GM18951 (cell line): ENCODE measurements around the gene C2CD4D.

Source experiments
- POLR2A ChIP-seq: IDR thresholded peaks from 4 replicates; pipeline ENCODE4 v1.6.1; 2011; ENCODE audit warnings: mild to moderate bottlenecking; ENCODE audit not compliant: insufficient read length, insufficient read depth; ENCODE audit errors: extremely low read depth
- in situ Hi-C: fragments of 300-500 bp; cut with MboI; formaldehyde crosslinking; loops from one replicate; pipeline ENCODE4 v1.12.0; 2022; ENCODE audit warnings: low sequenced_read_pairs, mixed read lengths, inconsistent platforms; ENCODE audit not compliant: unreplicated experiment

The C2CD4D gene

DNA sequence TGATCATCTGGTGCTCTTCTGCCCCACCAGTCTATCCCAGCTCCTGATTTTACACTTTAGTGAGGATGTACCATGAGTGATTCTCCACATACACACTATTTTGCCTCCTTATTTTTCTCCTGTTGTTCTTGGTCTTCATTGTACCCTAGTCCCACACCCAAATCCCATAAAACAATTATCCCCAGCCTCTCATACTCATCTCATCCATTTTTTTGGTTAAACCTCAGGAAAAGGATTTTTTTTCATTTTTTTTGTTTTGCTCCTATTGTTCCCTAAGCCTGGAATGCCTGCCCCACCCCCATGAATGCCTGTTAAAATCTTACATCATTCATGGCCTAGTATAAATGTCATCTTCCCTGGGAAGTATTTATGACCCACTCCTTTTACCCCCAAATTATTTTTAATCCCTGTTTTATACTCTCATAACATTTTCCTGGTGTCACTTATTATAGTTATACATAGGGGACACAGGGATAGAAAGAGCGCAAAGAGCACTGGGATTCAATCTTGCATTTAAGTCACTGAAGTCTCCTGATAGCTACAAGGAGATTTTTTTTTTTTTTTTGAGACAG lies 29.5 kb downstream of the C2CD4D start:
- in situ Hi-C loops, result no loop called here

DNA sequence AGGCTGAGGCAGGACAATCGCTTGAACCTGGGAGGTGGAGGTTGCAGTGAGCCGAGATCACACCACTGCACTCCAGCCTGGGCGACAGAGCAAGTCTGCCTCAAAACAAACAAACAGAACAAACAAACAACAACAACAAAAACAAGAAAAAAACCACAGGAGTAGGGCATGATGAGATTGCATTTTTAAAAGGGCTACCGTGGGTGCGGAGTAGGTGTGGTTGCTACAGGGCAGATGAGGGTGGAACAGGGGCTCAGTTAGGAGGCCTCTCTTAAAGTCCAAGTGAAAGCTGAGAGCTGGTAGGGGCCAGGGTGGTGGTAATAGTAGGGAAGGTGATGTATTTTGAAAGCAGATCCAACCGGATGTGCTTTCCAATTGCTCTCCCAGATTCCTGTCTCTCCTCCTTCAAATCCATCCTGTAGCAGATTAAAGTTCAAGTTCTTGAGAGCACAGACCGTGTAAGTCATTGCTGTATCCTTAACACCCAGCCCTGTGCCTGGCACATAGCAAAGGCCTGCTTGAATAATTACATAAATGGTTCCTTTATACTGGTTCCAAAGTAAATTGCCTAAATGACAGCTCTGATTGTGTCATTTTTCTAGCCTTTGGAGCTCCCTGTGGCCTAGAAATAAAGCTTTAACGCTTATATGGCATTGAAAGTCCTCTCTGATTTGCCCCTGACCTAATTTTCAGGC lies 30.2 kb downstream of the C2CD4D start:
- in situ Hi-C loops, result no loop called here
- TF ChIP-seq POLR2A, result no peak

More for the DNA sequence above, 29.5 kb downstream of the C2CD4D start:
- TF ChIP-seq POLR2A, result no peak

DNA sequence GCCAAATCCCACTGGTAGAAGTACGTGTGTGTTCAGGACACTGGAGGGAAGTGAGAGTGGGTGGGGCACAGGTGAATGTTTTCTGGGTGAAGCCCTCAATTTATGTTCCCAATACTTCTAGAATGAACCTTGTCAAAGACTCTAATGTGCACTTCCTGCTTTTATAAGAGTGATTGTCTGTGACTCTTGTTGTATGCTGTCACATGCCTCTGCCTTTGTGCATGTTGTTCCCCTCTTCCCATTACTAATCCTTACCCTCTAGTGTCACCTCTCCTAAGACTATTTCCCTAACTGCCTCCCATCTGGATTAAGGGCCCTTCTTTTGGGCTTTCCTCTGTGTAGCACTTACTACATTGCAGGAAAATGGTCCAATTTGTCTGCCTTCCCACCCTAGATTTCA lies 31.9 kb downstream of the C2CD4D start:
- in situ Hi-C loops, result no loop called here

DNA sequence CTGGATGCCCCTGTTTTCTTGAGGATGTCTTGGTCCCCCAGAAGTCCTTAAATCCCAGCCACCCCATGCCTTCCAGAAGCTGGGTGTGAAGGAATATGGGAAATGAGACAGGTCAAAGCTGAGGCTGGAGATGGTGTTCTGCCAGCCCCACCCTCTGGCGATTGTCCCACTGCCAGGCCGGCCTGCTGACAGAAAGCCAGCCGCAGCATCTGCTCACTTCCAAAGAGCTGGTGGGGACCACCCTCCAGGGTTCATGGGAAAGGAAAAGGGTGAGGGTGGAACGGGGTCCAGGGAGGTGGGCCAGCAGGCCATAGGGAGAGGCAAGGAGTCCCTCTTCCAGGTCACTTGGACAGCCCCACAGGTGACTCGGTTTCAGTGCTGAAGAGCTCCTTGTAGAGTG lies 32.5 kb downstream of the C2CD4D start:
- TF ChIP-seq POLR2A, result no peak

More for the DNA sequence above, 31.9 kb downstream of the C2CD4D start:
- TF ChIP-seq POLR2A, result no peak

DNA sequence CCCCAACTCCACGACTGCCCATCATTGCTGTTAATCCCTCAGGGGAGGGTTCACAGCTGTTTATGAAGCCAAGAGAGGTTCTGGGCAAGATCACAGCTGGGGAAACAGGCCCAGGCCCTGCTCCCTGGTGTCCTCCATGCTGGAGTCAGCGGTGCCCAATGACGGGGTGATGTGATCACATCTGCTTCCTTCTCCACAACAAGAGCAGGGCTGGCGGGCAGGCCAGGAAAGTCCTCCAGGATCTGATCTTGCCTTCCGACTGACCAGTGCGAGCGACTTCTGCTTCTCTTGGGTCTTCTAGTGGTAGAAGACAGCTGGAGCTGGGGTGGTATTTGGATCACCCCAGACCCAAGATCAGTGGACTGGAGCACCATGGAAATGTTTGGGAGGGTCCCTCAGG lies 33.5 kb downstream of the C2CD4D start:
- in situ Hi-C loops, result no loop called here
- TF ChIP-seq POLR2A, result no peak

More for the DNA sequence above, 32.5 kb downstream of the C2CD4D start:
- in situ Hi-C loops, result no loop called here

DNA sequence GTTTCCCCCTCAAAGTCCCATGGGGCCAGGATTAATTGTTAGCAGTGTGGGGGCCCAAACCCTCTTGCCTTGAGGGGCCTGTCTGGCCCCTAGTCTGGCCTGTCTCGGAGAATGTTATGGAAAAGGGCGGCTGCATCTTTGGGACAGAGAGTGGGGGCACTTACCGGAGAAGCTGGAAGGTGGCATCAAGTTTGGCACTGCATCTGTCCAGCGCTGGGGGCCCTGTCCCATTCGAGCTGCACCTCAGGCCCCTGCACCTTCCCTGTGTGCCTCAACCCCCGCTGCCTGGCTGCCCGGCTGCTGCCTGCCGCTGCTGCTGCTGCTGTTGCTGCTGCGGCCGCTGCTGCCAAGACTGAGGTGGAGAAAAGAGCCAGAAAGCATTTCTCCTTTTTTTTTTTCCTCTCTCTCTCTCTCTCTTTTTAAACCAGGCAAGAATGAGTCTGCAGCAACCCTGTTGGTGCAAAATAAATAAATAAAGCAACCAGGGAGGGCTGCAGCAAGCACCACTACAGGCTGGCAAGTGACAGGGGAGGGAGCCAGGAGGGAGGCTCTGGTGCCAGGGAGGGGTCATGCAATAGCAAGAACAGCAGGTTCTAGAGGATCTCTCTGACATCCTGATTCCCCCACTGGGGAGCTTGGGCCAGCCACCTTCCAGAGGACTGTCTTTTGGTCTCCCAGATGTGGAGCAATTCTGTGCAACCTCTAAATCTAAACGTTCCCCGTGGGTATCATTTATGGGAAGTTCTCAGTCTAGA lies 34.4 kb downstream of the C2CD4D start, which contains the start of gene LINGO4:
LINGO4 (minus strand) TSS at position 354 of the 755 bp plus-strand sequence. CDS start 2,715 bp downstream, outside the sequence.
- in situ Hi-C loops, result no loop called here
- TF ChIP-seq POLR2A, result no peak

DNA sequence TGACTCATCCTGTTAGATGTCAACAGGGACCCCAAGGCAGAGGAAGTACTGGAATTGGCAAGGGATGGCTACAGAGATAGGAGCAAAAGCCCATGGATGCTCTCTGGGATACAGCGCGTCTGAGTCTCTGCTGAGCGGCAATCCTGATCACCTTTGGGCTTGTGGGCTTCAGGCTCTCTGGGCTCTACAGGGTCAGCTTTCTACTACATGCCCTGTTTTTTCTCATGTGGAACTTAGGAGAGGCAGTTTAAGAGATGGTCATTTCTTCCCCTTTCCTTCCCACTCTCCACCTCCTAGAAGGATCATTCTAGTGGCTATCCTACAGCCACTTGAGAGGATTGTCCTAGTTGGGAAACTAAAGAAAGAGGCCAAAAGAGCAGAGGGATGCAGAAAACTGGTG lies 35.7 kb downstream of the C2CD4D start:
- no peak for TF ChIP-seq POLR2A
- in situ Hi-C loops, result no loop called here

DNA sequence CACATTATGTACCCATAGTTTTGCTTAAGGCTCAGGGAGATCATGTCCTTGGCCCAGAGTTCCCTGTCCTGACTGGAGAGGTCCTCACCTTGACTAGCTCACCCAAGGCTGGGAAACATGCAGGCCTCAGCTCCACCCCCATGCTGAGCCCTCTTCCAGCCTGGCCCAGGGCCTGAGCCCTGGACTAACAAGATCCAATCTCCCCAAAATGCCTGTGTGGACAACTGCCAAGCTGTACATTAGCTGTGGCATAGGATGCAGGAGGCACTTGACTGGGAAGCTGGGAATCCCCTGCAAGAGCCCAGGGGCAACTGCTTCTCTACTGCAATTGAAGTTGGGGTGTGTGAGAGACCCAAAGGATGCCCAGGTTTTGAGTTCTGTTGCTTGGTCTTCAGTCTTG lies 36.5 kb downstream of the C2CD4D start:
- in situ Hi-C loops, result no loop called here
- TF ChIP-seq POLR2A, result no peak

DNA sequence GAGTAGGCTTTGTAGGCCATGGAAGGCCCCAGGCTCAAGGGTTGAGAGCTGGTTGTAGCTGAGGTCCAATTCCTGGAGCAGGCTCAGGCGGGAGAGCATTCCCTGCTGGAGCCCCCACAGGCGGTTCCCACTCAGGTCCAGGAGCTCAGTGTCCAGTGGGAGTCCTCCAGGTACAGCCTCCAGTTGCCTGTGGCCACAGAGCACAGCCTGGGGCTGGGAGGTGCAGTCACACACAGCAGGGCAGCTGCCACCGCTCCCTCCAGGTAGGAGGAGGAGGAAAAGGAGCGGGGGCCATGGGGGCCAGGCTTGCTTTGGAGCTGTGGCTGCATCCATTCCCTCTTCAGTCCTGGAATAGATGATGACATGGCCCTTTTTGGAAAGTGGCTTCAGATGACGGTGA lies 37.2 kb downstream of the C2CD4D start:
- no peak for TF ChIP-seq POLR2A
- in situ Hi-C loops, result no loop called here

DNA sequence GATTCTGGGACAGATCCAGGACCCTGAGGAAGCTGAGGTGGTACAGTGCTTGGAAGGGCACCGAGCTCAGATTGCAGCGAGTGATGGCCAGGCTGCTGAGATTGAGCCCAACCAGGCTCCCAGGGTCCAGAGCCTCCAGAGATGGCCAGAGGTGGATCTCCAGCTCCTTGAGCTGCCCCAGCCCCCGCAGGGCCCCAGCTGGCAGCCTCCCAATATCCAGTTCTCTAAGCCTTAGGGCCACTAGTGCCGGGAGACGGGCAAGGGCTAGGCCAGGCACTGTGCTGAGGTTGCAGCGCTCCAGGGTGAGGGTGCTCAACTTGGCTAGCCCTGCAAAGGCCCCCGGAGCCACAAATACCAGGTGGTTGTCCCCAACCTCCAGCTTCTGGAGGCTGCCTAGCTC lies 37.8 kb downstream of the C2CD4D start:
- in situ Hi-C loops, result no loop called here

DNA sequence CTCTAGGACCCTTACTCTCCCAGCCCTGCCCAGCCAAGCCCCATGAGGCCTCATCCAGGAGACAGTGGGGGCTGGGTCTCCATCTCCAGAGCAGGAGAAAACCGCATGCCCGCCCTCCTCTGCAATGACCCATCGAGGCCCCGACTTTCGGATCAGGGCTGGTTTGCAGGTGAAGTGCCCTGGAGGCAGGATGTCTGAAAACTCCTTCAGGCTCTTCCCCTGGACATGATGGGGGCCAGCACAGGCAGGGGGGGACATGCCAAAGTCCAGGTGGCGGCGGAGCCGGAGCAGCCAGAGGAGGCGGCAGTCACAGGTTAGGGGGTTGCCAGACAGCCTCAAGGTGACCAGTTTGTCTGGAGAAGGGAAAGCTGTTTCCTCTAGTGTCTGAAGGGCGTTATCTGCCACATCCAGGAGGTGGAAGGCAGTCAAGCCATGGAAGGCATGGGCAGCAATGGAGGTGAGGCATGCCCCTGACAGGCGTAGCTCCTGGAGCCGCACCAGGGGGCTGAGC lies 38.3 kb downstream of the C2CD4D start:
- no peak for TF ChIP-seq POLR2A
- in situ Hi-C loops, result no loop called here

More for the DNA sequence above, 37.8 kb downstream of the C2CD4D start:
- TF ChIP-seq POLR2A, result no peak

DNA sequence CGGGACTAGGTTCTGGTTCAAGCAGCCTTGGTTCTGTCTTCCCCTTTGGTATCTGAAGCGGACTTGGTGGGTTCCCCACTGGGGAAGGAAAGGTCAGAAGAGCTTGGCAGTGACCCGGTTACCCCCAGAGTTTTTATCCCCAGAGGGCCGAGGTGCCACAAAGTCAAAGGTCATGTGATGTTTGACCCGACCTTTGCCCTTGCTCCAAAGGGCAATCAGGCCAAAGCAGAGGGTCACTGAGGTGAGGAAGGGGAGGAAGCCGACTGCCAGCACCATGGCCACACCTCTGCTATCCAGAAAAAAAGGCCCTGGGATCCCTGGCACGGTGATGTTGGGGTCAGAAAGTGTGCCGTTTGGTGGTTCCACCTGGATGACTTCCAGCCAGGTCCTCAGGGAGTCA lies 38.8 kb downstream of the C2CD4D start:
- in situ Hi-C loops, result no loop called here
- TF ChIP-seq POLR2A, result no peak

DNA sequence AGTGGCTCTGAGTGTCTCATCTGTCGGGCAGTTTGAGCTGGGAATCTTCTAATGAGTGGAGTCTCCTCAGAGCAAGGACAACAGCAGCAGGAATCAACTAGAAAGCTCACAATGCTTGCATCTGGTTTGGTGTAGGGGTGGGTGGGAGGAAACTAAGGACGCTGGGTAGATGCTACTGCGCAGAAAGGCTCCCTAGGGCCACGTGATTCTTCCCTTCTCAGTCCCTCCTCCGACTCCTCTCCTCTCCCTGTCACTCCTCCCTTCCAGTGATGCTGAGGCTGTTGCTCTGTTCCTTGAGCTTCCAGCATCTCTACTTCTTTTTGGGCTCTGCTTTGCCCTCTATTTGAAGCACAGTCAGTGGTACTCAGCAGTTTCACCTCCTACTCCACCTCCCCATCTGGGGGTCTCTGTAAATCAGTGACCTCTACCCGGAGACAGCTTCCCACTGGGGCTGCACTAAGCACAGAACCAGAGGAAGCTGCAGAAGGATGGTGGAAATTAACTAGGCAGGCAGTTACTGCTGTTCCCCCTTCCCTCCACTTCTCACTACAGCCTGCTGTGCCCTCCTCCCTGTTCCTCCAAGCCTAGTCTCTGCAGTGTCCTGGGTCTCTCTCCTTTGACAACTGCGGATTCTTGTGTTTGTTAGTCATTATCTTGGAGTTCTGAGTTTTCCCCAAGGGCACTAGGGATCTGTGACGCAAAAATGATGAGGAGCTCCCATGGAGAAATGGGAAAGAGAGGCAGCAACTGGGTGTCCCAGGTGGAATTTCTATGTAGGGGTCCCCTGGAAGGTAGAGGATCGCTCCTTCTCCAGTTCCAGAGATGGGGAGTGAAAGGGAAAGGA lies 40.2 kb downstream of the C2CD4D start:
- in situ Hi-C loops, result no loop called here
- TF ChIP-seq POLR2A, result no peak

DNA sequence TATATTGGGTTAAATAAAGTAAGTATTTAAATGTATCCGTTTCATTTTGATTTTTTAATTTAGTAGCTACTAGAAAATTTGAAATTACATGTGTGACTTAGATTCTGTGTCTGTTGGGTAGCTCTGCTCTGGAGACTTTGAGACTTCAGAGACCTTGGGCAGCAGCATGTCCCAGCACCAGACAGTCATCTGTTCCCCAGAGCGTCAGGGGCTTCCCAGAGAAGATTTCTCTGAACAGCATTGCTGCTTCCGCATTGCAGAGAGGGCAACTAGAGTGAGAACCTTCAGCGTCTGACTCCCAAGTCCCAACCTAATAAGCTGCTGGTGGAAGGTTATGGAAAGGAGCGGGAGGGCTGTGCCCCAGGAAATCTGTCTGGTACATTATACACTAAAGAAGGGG lies 41.0 kb downstream of the C2CD4D start:
- in situ Hi-C loops, result no loop called here
- TF ChIP-seq POLR2A, result no peak
